CD14-positive monocyte (primary cell): ENCODE results near the gene PACSIN2. TPM values are rescaled to one million over a fixed set of nuclear protein-coding genes. Genes with fewer than 3 reads are reported as not detected.
"Not testable (repeated sequence)": the region's sequence is repeated elsewhere in the genome, so short reads cannot be mapped to it uniquely, and the experiment has no call there.

Experiments used
- DNase-seq, 3 donors: peaks; one replicate each; pipeline ENCODE4 v3.0.0-alpha.2; 2011 to 2022
- H2AFZ ChIP-seq: 2 replicates; pipeline ENCODE4 v1.6.0; 2012; ENCODE audit warnings: mild to moderate bottlenecking, low read depth, low read length, inconsistent platforms; ENCODE audit not compliant: insufficient read depth, poor library complexity, severe bottlenecking
- H3K27ac ChIP-seq, 2 donors: 1 replicate in 1 of 2; 2 replicates in 1 of 2; pipeline ENCODE4 v1.5.1; 2012 to 2013; ENCODE audit warnings: low read length in 2 of 2, control low read depth in 1 of 2, inconsistent platforms in 1 of 2, low read depth in 1 of 2, mild to moderate bottlenecking in 1 of 2
- H3K27me3 ChIP-seq, 2 donors: one replicate each; pipeline versions ENCODE4 v1.6.0 to v1.6.1; 2011 to 2013; ENCODE audit warnings: low read length in 2 of 2; ENCODE audit not compliant: control insufficient read depth in 2 of 2, insufficient read depth in 2 of 2
- H3K36me3 ChIP-seq, 2 donors: replicated peaks in 1 of 2; 1 replicate in 1 of 2; 2 replicates in 1 of 2; pipeline versions ENCODE4 v1.5.1 to v1.6.1; 2012 to 2013; ENCODE audit warnings: low read length in 2 of 2, control low read depth in 1 of 2, inconsistent platforms in 1 of 2, mild to moderate bottlenecking in 1 of 2; ENCODE audit not compliant: insufficient read depth in 2 of 2, control insufficient read depth in 1 of 2
- H3K4me1 ChIP-seq, 2 donors: 1 replicate in 1 of 2; 2 replicates in 1 of 2; pipeline versions ENCODE4 v1.5.1 to v1.6.1; 2012 to 2013; ENCODE audit warnings: low read length in 2 of 2, control low read depth in 1 of 2, inconsistent platforms in 1 of 2, mild to moderate bottlenecking in 1 of 2, moderate library complexity in 1 of 2; ENCODE audit not compliant: insufficient read depth in 2 of 2, control insufficient read depth in 1 of 2
- H3K4me2 ChIP-seq: replicated peaks from 2 replicates; pipeline ENCODE3; 2012; ENCODE audit warnings: low read length, moderate library complexity, mild to moderate bottlenecking; ENCODE audit not compliant: poor library complexity, severe bottlenecking; ENCODE audit errors: extremely low read depth
- H3K4me3 ChIP-seq, 3 experiments: fragments of 200-600 bp in 1 of 3; sonication (generic) in 1 of 3; replicated peaks in 1 of 3; 1 replicate in 2 of 3; 2 replicates in 1 of 3; pipeline ENCODE4 v1.5.1; 2011 to 2013; ENCODE audit warnings: low read length in 3 of 3, mild to moderate bottlenecking in 3 of 3, control low read depth in 2 of 3, low read depth in 2 of 3, inconsistent platforms in 1 of 3, moderate library complexity in 1 of 3
- H3K79me2 ChIP-seq: 2 replicates; pipeline ENCODE4 v1.6.0; 2012; ENCODE audit warnings: mild to moderate bottlenecking, control low read depth, inconsistent platforms, low read length, moderate library complexity; ENCODE audit not compliant: insufficient read depth
- H3K9ac ChIP-seq: 2 replicates; pipeline ENCODE4 v1.6.0; 2017; ENCODE audit warnings: low read length, mild to moderate bottlenecking; ENCODE audit not compliant: insufficient read depth, poor library complexity, severe bottlenecking
- H3K9me3 ChIP-seq, 2 donors: replicated peaks in 1 of 2; 1 replicate in 1 of 2; 2 replicates in 1 of 2; pipeline versions ENCODE4 v1.5.1 to v1.6.1; 2012 to 2013; ENCODE audit warnings: low read length in 2 of 2, control low read depth in 1 of 2; ENCODE audit not compliant: control insufficient read depth in 1 of 2, insufficient read depth in 1 of 2
- H4K20me1 ChIP-seq: 2 replicates; pipeline ENCODE4 v1.6.0; 2012; ENCODE audit warnings: mild to moderate bottlenecking, low read length, control low read depth, moderate library complexity; ENCODE audit not compliant: insufficient read depth
- H3K27ac Mint-ChIP-seq, 7 donors: one replicate each; pipeline ENCODE4 v1.8.0; 2020; ENCODE audit warnings: mild to moderate bottlenecking in 7 of 7, mixed read lengths in 7 of 7, moderate library complexity in 6 of 7, inconsistent platforms in 2 of 7
- H3K27me3 Mint-ChIP-seq, 3 donors: one replicate each; pipeline ENCODE4 v1.8.0; 2021 to 2022; ENCODE audit warnings: low read depth in 3 of 3, mild to moderate bottlenecking in 3 of 3, mixed read lengths in 3 of 3, moderate library complexity in 3 of 3, inconsistent platforms in 1 of 3
- H3K36me3 Mint-ChIP-seq, 2 donors: one replicate each; pipeline ENCODE4 v1.8.0; 2020; ENCODE audit warnings: mixed read lengths in 2 of 2, inconsistent platforms in 1 of 2, mild to moderate bottlenecking in 1 of 2
- H3K4me1 Mint-ChIP-seq: one replicate; pipeline ENCODE4 v1.8.0; 2020; ENCODE audit warnings: mild to moderate bottlenecking, mixed read lengths
- H3K4me3 Mint-ChIP-seq, 2 donors: one replicate each; pipeline ENCODE4 v1.8.0; 2020; ENCODE audit warnings: mild to moderate bottlenecking in 2 of 2, mixed read lengths in 2 of 2, moderate library complexity in 1 of 2
- H3K9me3 Mint-ChIP-seq, 7 donors: one replicate each; pipeline ENCODE4 v1.8.0; 2020 to 2022; ENCODE audit warnings: mixed read lengths in 7 of 7, mild to moderate bottlenecking in 6 of 7, moderate library complexity in 6 of 7, inconsistent platforms in 2 of 7
- CTCF ChIP-seq: fragments of 200-600 bp; IDR thresholded peaks from one replicate; pipeline ENCODE4 v1.8.0; 2022; ENCODE audit warnings: antibody characterized with exemption, mild to moderate bottlenecking
- WGBS: methylation state at CpG from one replicate; pipeline ENCODE4 v1.1.5; 2013; ENCODE audit warnings: missing lambda C conversion rate; ENCODE audit not compliant: insufficient coverage; 5-methylcytosine and 5-hydroxymethylcytosine counted together
- intact Hi-C, 2 donors: fragments of 100-400 bp; cut with micrococcal nuclease; formaldehyde crosslinking; loops; one replicate each; pipeline versions ENCODE4 v1.15.0 to v1.15.1; 2023
- polyA plus RNA-seq, 3 donors: library from polyadenylated mRNA; depleted of rRNA in 1 of 3; unstranded in 2 of 3; stranded (reverse) in 1 of 3; fragments of 300-500 nt in 2 of 3; fragments of >200 nt in 1 of 3; fragmentation: Illumina TruSeq in 2 of 3; gene quantifications; 1 replicate in 2 of 3; 2 replicates in 1 of 3; pipeline ENCODE4 v1.2.3, GENCODE V29; 2012 to 2021

PACSIN2 gene
- polyA plus RNA-seq, 3 donors = 31.2 to 45.7 (median 40.2) TPM

GRCh38 chr22:42926104-42926503, 88.8 kb downstream of the PACSIN2 start:
- peak overlapping the region in 2 of 7 donors; percentile 25 to 46 for H3K27ac Mint-ChIP-seq
- peaks cover 5% of the 10 kb centered on the region for H4K20me1 ChIP-seq
- no peaks in the 10 kb centered on the region for H3K36me3 ChIP-seq
- peaks cover 85% of the 10 kb centered on the region for H3K4me1 Mint-ChIP-seq
- no peak for DNase-seq
- H3K9me3 Mint-ChIP-seq = peaks cover 0 to 2% (median 0%) of the 10 kb centered on the region in 7 donors
- no peak overlapping the region for H3K9ac ChIP-seq
- no peak overlapping the region for H3K27ac ChIP-seq
- peaks cover 25 to 27% of the 10 kb centered on the region in 2 donors for H3K36me3 Mint-ChIP-seq
- no peaks in the 10 kb centered on the region for H3K27me3 ChIP-seq
- intact Hi-C loops = loop anchor here in 1 of 2 donors (5.0 kb wide), 1 partner anchor 36 kb away; no protein-coding TSS in a partner anchor
- peaks cover 0 to 3% (median 2%) of the 10 kb centered on the region in 3 donors for H3K27me3 Mint-ChIP-seq
- WGBS = 47% methylated on average over 3 of the region's 4 CpGs
- H3K9me3 ChIP-seq = no peaks in the 10 kb centered on the region
- no peak for TF ChIP-seq CTCF
- H3K4me1 ChIP-seq = peaks cover 76 to 81% of the 10 kb centered on the region in 2 donors
- H3K4me3 Mint-ChIP-seq = no peak overlapping the region
- H3K4me2 ChIP-seq = no peak overlapping the region
- peaks cover 82% of the 10 kb centered on the region for H3K79me2 ChIP-seq
- H2AFZ ChIP-seq = no peak overlapping the region
- H3K4me3 ChIP-seq = no peak overlapping the region

- no peak overlapping the region for H3K4me2 ChIP-seq
- Mint-ChIP-seq H3K36me3 (peaks cover 25 to 27% of the 10 kb centered on the region in 2 donors), H3K4me3 (no peak overlapping the region), H3K9me3 (peaks cover 0 to 2% (median 0%) of the 10 kb centered on the region in 7 donors), H3K27me3 (peaks cover 0 to 3% (median 2%) of the 10 kb centered on the region in 3 donors), H3K27ac (no peak overlapping the region), H3K4me1 (peaks cover 85% of the 10 kb centered on the region)
- H3K9ac ChIP-seq = no peak overlapping the region
- H3K9me3 ChIP-seq = no peaks in the 10 kb centered on the region
- 5% methylated on average over 4 of the region's 6 CpGs for whole genome bisulfite sequencing
- no peak overlapping the region for H3K27ac ChIP-seq
- H4K20me1 ChIP-seq = peaks cover 5% of the 10 kb centered on the region
- H3K27me3 ChIP-seq = no peaks in the 10 kb centered on the region
- intact Hi-C loops = loop anchor here in 1 of 2 donors (5.0 kb wide), 1 partner anchor 37 kb away; no protein-coding TSS in a partner anchor
- TF ChIP-seq CTCF = no peak
- H3K4me1 ChIP-seq = peaks cover 76 to 81% of the 10 kb centered on the region in 2 donors
- no peak for DNase-seq
- no peak overlapping the region for H3K4me3 ChIP-seq
- H3K36me3 ChIP-seq = no peaks in the 10 kb centered on the region
- H3K79me2 ChIP-seq = peaks cover 85% of the 10 kb centered on the region
- no peak overlapping the region for H2AFZ ChIP-seq
These were observed 89.4 kb downstream of the PACSIN2 start for GRCh38 chr22:42925598-42925997.

DNA sequence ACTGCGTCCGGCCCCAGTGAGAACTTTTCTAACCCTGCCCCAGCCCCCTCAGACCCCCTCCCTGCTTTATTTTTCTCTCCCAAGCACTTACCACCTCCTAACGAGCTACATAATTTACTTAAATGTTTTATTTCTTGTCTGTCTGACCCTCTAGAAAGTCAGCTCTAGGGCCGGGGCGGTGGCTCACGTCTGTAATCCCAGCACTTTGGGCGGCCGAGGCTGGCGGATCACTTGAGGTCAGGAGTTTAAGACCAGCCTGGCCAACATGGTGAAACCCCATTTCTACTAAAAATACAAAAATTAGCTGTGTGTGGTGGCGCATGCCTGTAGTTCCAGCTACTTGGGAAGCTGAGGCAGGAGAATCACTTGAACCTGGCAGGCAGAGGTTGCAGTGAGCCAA, 89.9 kb downstream of the PACSIN2 start:
- H3K79me2 ChIP-seq = peaks cover 85% of the 10 kb centered on the region
- Mint-ChIP-seq H3K27ac (peak overlapping the region in 3 of 7 donors; percentile 5 to 58 (median 57)), H3K4me1 (peaks cover 82% of the 10 kb centered on the region), H3K36me3 (peaks cover 27 to 30% of the 10 kb centered on the region in 2 donors)
- H3K9me3 Mint-ChIP-seq, H3K9ac ChIP-seq, H3K27me3 Mint-ChIP-seq, H3K27ac ChIP-seq, H3K4me3 Mint-ChIP-seq, H3K27me3 ChIP-seq, H3K4me2 ChIP-seq, DNase-seq, H3K4me3 ChIP-seq, H3K36me3 ChIP-seq, H2AFZ ChIP-seq, H4K20me1 ChIP-seq, H3K9me3 ChIP-seq: not testable (repeated sequence)
- intact Hi-C loops = loop anchor here in 1 of 2 donors (5.0 kb wide), 1 partner anchor 37 kb away; no protein-coding TSS in a partner anchor
- WGBS = 100% methylated on average over 4 of the region's 10 CpGs
- peaks cover 72 to 81% of the 10 kb centered on the region in 2 donors for H3K4me1 ChIP-seq
